K562 (cell line): ENCODE measurements around the gene MYO3B. TPM values are rescaled to one million over a fixed set of nuclear protein-coding genes. Genes with fewer than 3 reads are reported as not detected.

Experiments used
- ARNT ChIP-seq, 2 experiments: fragments of 450-650 bp; IDR thresholded peaks; 2 replicates each; pipeline ENCODE4 v1.6.1; 2016; ENCODE audit warnings: mild to moderate bottlenecking in 1 of 2
- HNRNPL ChIP-seq: fragments of 200-400 bp; formaldehyde crosslinking; IDR thresholded peaks from 2 replicates; pipeline ENCODE4 v1.6.1; 2017; ENCODE audit warnings: low read depth, mild to moderate bottlenecking, low read length
- RNF2 ChIP-seq: sonication (generic); IDR thresholded peaks from 2 replicates; pipeline ENCODE4 v1.6.1; 2016
- SMARCA4 ChIP-seq: fragments of 450-650 bp; IDR thresholded peaks from 2 replicates; pipeline ENCODE4 v1.6.1; 2016
- ZNF175 ChIP-seq: fragments of 200-800 bp; sonication (Bioruptor generic); IDR thresholded peaks from 2 replicates; pipeline ENCODE4 v1.6.1; 2016; ENCODE audit warnings: low read depth, mild to moderate bottlenecking, missing genetic modification characterization, missing compliant biosample characterization
- ZNF232 ChIP-seq: sonication (generic); formaldehyde crosslinking; IDR thresholded peaks from 2 replicates; pipeline ENCODE4 v1.8.0; 2022; ENCODE audit warnings: mild to moderate bottlenecking, missing genetic modification reagents
- ZNF318 ChIP-seq, 2 experiments: fragments of 450-650 bp; IDR thresholded peaks; 2 replicates each; pipeline ENCODE4 v1.6.1; 2016; ENCODE audit warnings: mild to moderate bottlenecking in 2 of 2, borderline replicate concordance in 1 of 2, low read depth in 1 of 2, moderate library complexity in 1 of 2
- polyA plus RNA-seq, 8 experiments: library from polyadenylated mRNA; depleted of rRNA in 4 of 8; stranded (reverse) in 5 of 8; unstranded in 3 of 8; fragments of >200 nt; fragmentation: Nextera tagmentation in 2 of 8; fragmentation: Illumina TruSeq in 1 of 8; extraction: Ambion mirVana in 2 of 8; extraction: Trizol in 1 of 8; gene quantifications; 2 replicates each; pipeline versions ENCODE4 v1.2.1 to v1.2.3, GENCODE V29; 2011 to 2014; ENCODE audit warnings: inconsistent platforms in 1 of 8, missing spikeins in 1 of 8
- total RNA-seq, 7 experiments: library from RNA; depleted of rRNA in 6 of 7; stranded (reverse); fragments of >200 nt in 6 of 7; fragmentation: Illumina TruSeq in 2 of 7; extraction: Trizol in 2 of 7; gene quantifications; 2 replicates each; pipeline versions ENCODE4 v1.2.1 to v1.2.3, GENCODE V29; 2011 to 2021; ENCODE audit warnings: low replicate concordance in 1 of 7
- TF ChIP-seq, protein P1 (sequence below): fragments of 150-350 bp; IDR thresholded peaks from 2 replicates; pipeline ENCODE4 v1.6.1; 2014; ENCODE audit warnings: low read depth, mild to moderate bottlenecking, low read length, borderline replicate concordance
- TF ChIP-seq, protein P2 (sequence below): sonication (generic); formaldehyde crosslinking; IDR thresholded peaks from 2 replicates; pipeline ENCODE4 v1.8.0; 2022; ENCODE audit warnings: mild to moderate bottlenecking, missing genetic modification reagents
- TF ChIP-seq, protein P3 (sequence below): fragments of 250-450 bp; sonication (Bioruptor Pico); IDR thresholded peaks from 2 replicates; pipeline ENCODE4 v1.5.0; 2021
- TF ChIP-seq, protein P4 (sequence below): fragments of 250-450 bp; sonication (Bioruptor Pico); IDR thresholded peaks from 2 replicates; pipeline ENCODE4 v1.4.0; 2020; ENCODE audit warnings: borderline replicate concordance

The MYO3B gene
- total and polyA plus RNA-seq, 9 of the 15 experiments (the other 6 are each of a cell fraction or from before 2014, with no cell fraction given): 2.7 to 6.5 (median 3.6) TPM

DNA sequence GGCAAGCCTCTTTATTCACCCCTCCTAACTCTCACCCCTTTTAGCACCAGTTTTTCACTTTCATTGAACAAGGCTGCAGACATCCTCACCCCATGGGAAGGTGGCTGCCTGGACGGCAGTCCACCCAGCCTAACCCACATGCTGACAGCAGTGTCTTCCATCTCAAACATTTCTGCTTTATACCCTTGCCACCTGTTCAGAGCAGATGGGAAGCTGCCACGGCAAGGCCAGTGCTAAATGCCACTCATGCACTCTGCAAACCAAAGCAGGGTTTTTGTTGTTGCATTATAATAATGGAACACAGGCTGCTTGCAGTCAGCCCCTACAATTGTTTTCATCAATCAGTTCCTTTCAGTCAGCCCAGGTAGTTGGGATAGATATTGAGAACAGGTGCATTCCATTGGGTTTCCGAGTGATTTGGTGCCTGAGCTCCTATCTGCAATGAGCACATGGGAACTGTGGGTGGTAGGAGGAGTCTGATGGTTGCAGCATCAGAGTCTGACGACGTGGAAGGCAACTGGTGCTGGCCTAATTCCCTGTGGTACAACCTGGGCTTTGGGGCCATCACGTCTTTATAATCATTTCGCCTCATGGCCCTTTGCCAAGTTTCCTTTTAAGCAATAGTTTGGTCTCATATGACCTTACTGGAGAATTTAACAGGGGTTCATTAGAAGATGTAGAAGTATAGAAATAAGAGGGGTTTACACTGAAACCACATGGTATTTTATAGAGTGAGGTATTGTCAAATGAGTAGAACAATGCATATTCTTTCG lies 284.7 kb downstream of the MYO3B start (continued):
- TF ChIP-seq, protein P1, sequence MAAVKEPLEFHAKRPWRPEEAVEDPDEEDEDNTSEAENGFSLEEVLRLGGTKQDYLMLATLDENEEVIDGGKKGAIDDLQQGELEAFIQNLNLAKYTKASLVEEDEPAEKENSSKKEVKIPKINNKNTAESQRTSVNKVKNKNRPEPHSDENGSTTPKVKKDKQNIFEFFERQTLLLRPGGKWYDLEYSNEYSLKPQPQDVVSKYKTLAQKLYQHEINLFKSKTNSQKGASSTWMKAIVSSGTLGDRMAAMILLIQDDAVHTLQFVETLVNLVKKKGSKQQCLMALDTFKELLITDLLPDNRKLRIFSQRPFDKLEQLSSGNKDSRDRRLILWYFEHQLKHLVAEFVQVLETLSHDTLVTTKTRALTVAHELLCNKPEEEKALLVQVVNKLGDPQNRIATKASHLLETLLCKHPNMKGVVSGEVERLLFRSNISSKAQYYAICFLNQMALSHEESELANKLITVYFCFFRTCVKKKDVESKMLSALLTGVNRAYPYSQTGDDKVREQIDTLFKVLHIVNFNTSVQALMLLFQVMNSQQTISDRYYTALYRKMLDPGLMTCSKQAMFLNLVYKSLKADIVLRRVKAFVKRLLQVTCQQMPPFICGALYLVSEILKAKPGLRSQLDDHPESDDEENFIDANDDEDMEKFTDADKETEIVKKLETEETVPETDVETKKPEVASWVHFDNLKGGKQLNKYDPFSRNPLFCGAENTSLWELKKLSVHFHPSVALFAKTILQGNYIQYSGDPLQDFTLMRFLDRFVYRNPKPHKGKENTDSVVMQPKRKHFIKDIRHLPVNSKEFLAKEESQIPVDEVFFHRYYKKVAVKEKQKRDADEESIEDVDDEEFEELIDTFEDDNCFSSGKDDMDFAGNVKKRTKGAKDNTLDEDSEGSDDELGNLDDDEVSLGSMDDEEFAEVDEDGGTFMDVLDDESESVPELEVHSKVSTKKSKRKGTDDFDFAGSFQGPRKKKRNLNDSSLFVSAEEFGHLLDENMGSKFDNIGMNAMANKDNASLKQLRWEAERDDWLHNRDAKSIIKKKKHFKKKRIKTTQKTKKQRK: no peak
- TF ChIP-seq ZNF318 (IDR thresholded peaks at IDR 0.05; ENCODE audit: borderline replicate concordance in 1 of 2, low read depth in 1 of 2): 0 out of 4 replicates have a peak, but pooled peaks of 1 of the 2 experiments have one; percentile 47
- 0 out of 4 replicates have a peak, but pooled peaks of 1 of the 2 experiments have one; percentile 38 for TF ChIP-seq ARNT (IDR thresholded peaks at IDR 0.05)
- no peak for TF ChIP-seq ZNF232 (CRISPR knock-in tag)
- peak; percentile 74; the same call in 1 of the 2 replicates for TF ChIP-seq SMARCA4
- peak; percentile 87; the same call in 1 of the 2 replicates for TF ChIP-seq ZNF175
- TF ChIP-seq, protein P2, sequence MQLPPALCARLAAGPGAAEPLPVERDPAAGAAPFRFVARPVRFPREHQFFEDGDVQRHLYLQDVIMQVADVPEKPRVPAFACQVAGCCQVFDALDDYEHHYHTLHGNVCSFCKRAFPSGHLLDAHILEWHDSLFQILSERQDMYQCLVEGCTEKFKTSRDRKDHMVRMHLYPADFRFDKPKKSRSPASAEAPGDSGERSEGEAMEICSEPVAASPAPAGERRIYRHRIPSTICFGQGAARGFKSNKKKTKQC (CRISPR knock-in tag): no peak
- peak; percentile 50; the same call in 1 of the 2 replicates for TF ChIP-seq RNF2
- TF ChIP-seq, protein P3, sequence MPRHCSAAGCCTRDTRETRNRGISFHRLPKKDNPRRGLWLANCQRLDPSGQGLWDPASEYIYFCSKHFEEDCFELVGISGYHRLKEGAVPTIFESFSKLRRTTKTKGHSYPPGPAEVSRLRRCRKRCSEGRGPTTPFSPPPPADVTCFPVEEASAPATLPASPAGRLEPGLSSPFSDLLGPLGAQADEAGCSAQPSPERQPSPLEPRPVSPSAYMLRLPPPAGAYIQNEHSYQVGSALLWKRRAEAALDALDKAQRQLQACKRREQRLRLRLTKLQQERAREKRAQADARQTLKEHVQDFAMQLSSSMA: peak; percentile 55; the same call in 1 of the 2 replicates
- no peak for TF ChIP-seq HNRNPL
- TF ChIP-seq, protein P4, sequence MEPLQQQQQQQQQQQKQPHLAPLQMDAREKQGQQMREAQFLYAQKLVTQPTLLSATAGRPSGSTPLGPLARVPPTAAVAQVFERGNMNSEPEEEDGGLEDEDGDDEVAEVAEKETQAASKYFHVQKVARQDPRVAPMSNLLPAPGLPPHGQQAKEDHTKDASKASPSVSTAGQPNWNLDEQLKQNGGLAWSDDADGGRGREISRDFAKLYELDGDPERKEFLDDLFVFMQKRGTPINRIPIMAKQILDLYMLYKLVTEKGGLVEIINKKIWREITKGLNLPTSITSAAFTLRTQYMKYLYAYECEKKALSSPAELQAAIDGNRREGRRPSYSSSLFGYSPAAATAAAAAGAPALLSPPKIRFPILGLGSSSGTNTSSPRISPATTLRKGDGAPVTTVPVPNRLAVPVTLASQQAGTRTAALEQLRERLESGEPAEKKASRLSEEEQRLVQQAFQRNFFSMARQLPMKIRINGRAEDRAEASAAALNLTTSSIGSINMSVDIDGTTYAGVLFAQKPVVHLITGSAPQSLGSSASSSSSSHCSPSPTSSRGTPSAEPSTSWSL (CRISPR knock-in tag): no peak
